Activated T-helper 17 cell treated with anti-CD3 and anti-CD28 coated beads, Interleukin-2, amount 50 U/mL, for 72 hours (primary cell): ENCODE results near the gene ACTMAP. TPM values are rescaled to one million over a fixed set of nuclear protein-coding genes. Genes with fewer than 3 reads are reported as not detected.
A peak's percentile ranks its signal among the peaks of the same experiment; 100 is the strongest.
"Not testable (repeated sequence)": the region's sequence is repeated elsewhere in the genome, so short reads cannot be mapped to it uniquely, and the experiment has no call there.

Experiments used
- ATAC-seq: fragments of 150-1000 bp; cut with Tn5 transposase; replicated peaks from 2 replicates; pipeline ENCODE4 v1.10.0; 2021; ENCODE audit warnings: mild to moderate bottlenecking, moderate library complexity
- H3K27ac Mint-ChIP-seq: one replicate; pipeline ENCODE4 v1.8.0; 2022; ENCODE audit warnings: mixed read lengths
- H3K27me3 Mint-ChIP-seq: one replicate; pipeline ENCODE4 v1.8.0; 2022; ENCODE audit warnings: mixed read lengths
- H3K36me3 Mint-ChIP-seq: one replicate; pipeline ENCODE4 v1.8.0; 2022; ENCODE audit warnings: low read depth, mild to moderate bottlenecking, mixed read lengths
- H3K4me1 Mint-ChIP-seq: one replicate; pipeline ENCODE4 v1.8.0; 2022; ENCODE audit warnings: mixed read lengths
- H3K4me3 Mint-ChIP-seq: one replicate; pipeline ENCODE4 v1.8.0; 2022; ENCODE audit warnings: mild to moderate bottlenecking, mixed read lengths
- H3K9me3 Mint-ChIP-seq: one replicate; pipeline ENCODE4 v1.8.0; 2022; ENCODE audit warnings: mixed read lengths
- total RNA-seq, 2 donors: library from RNA; stranded (reverse); gene quantifications; one replicate each; pipeline ENCODE4 v1.2.3, GENCODE V29; 2022

Gene ACTMAP
- total RNA-seq, 2 donors from 2014 or later, result 13.0 to 16.6 TPM

DNA sequence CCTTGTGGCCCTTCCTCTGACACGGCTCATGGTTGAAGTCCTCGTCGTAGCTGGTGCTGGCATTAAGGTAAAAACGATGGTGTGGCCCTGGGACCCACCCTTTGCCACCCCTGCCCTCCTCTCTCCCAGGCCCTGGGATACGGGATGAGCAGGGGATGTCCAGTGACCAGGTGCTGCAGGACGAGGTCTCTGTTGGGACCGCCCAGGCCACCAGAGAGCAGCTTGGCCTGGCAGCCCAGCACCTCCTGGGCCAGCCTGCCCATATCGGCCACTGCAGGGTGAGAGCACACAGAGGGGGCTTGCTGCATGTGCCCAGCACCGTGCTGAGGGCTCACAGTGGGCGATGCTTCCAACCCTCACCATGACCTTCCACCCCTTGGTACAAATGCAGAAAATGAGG, 6.4 kb downstream of the ACTMAP start:
- no peak for ATAC-seq
- H3K27ac Mint-ChIP-seq, result peak overlapping the region; percentile 38
- no peaks in the 10 kb centered on the region for H3K27me3 Mint-ChIP-seq
- H3K36me3 Mint-ChIP-seq, result peaks cover 8% of the 10 kb centered on the region
- H3K9me3 Mint-ChIP-seq, result no peaks in the 10 kb centered on the region
- no peaks in the 10 kb centered on the region for H3K4me1 Mint-ChIP-seq
- H3K4me3 Mint-ChIP-seq, result no peak overlapping the region

DNA sequence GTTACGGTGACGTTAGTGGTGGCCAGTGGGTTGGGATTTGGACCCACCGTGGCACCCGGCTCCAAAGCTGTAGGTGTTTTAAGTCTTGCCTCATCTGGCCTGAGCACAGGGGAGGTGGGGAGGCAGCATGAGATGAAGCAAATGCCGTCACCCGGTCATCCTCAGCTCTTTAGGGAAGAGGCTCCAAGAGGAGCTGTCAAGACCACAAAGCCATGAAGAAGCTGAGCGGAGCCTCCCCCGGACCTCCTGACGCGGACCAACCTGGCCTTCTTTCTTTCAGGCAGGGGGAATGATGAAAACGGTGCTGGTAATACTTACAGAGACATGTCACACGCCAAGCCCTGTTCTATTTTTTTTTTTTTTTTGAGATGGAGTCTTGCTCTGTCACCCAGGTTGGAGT, 7.4 kb downstream of the ACTMAP start:
- Mint-ChIP-seq H3K4me3 (no peak overlapping the region), H3K27ac (no peak overlapping the region), H3K9me3 (no peaks in the 10 kb centered on the region), H3K36me3 (peaks cover 14% of the 10 kb centered on the region), H3K27me3 (no peaks in the 10 kb centered on the region), H3K4me1 (no peaks in the 10 kb centered on the region)
- ATAC-seq, result no peak

DNA sequence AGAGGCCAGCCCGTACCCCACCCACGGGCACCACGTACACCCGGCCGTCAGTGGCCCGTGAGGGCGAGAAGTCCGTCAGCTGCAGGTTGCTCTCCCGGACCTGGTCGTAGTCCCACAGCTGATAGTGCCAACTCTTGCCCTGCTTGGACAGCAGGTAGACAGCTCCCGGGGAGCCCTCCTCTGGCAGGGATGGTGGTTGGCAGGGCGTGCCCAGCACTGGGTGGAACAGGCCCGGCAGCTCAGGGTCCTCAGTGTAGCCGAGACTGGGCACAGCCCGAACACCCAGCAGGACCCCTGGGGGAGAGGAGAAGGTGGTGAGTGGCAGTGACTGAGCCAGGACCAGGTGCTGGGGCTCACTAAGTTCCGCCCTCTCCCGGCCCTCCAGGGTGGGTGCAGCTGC, 7.8 kb downstream of the ACTMAP start:
- Mint-ChIP-seq H3K4me3 (no peak overlapping the region), H3K9me3 (no peaks in the 10 kb centered on the region), H3K4me1 (no peaks in the 10 kb centered on the region), H3K36me3 (peaks cover 18% of the 10 kb centered on the region), H3K27me3 (no peaks in the 10 kb centered on the region), H3K27ac (no peak overlapping the region)
- ATAC-seq, result no peak

DNA sequence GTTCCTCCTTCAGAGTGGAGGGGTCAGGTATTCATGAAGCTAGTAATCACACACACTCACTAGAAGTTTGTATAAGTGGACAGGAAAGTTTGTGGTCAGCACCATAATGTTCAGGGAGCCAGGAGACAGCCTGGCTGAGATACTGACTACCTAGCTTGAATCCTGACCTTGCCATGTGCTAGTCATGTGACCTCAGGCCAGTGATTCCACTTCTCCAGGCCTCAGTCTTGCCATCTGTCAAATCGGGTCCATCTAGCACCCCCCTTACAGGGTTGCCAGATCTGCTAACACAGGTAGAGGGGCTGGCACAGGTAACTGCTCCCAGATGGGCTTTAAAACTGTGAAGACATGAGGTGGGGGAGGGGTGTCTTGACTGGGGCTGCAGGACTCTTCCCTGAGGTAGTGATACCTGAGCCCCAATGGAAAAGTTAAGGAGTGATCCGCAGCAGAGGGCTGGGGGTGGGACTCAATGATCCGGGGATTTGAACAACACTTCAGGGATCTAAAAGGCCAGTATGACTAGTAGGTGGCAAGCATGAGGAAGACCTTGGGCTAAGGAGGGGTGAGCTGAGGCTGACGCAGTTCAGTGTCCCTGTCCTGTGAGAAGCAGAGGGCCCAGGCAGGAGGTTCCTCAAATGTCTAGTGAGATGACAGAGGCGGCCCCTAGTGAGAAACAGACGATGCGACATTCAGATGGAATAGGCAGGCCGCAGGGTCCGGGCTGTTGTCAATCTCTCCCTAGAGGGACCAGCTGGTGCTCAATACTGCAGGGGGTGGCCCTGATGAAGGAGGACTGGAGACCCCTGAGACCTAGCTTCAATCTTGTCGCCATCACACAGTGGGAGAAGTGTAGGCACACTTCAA, 8.5 kb downstream of the ACTMAP start:
- Mint-ChIP-seq H3K9me3 (no peaks in the 10 kb centered on the region), H3K36me3 (peaks cover 23% of the 10 kb centered on the region), H3K4me3 (no peak overlapping the region), H3K27ac (no peak overlapping the region), H3K27me3 (no peaks in the 10 kb centered on the region), H3K4me1 (no peaks in the 10 kb centered on the region)
- no peak for ATAC-seq

DNA sequence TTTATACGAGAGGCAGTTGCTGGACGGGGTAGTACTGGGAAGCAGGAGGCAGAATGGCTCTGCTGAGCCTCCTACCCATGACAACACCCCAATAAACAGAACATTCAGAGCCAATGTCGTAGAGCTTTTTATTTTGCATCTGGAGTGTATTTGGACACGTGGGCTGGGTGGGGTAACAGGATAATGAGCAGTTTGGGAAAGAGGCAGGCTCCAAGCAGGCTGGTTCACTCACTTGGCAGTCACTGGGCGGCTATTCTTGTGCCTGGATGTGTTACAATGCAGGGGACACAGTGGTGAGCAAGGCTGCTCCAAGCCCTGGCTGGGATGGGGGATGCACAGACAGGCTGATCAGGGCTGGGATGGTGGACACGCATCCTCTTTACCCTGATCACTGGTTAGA, 9.5 kb downstream of the ACTMAP start:
- H3K4me3 Mint-ChIP-seq, result no peak overlapping the region
- H3K36me3 Mint-ChIP-seq, result peaks cover 30% of the 10 kb centered on the region
- H3K9me3 Mint-ChIP-seq, result no peaks in the 10 kb centered on the region
- H3K4me1 Mint-ChIP-seq, result no peaks in the 10 kb centered on the region
- H3K27ac Mint-ChIP-seq, result no peak overlapping the region
- H3K27me3 Mint-ChIP-seq, result no peaks in the 10 kb centered on the region
- no peak for ATAC-seq

DNA sequence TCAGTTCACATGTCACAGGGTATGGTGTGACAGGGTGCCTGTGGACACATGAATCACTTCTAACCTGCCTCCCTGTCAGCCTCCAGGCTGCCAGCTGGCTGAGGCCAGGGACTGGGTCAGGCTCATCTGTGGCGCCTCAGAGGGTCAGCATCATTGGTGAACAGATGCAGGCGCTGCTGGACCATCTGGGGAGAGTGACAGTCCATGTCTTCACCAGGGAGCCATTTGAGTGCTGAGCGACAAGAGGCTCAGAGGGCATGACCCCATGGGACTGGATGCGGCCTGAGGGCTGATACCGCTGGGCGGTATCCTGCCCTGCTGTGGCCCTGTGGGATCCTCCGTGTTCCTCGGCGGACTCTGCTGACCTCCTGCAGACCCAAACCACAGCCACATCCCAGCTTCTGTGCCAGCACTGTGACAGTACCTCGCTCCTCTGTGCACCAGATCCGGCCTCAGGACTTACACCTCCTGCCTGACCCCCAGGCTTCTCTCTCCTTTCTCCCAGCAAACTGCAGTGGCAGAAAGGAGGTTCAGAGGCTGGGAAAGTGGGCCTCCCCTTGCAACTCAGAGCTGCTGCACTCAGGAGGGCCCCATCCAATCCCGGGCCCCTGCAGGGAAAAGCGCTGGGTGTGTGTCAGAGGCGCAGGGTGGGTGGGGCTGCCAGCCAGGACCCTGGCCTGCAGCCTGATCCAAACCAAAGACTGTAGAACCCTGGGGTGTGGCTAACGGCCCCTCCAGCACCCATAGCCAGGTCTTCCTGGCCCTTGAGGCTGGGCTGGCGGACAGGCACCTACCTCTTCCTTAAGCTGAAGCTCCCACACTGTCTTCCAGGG, 10.2 kb downstream of the ACTMAP start:
- no peak for ATAC-seq
- Mint-ChIP-seq H3K4me3 (no peak overlapping the region), H3K9me3 (no peaks in the 10 kb centered on the region), H3K36me3 (peaks cover 36% of the 10 kb centered on the region), H3K4me1 (no peaks in the 10 kb centered on the region), H3K27ac (no peak overlapping the region), H3K27me3 (no peaks in the 10 kb centered on the region)

DNA sequence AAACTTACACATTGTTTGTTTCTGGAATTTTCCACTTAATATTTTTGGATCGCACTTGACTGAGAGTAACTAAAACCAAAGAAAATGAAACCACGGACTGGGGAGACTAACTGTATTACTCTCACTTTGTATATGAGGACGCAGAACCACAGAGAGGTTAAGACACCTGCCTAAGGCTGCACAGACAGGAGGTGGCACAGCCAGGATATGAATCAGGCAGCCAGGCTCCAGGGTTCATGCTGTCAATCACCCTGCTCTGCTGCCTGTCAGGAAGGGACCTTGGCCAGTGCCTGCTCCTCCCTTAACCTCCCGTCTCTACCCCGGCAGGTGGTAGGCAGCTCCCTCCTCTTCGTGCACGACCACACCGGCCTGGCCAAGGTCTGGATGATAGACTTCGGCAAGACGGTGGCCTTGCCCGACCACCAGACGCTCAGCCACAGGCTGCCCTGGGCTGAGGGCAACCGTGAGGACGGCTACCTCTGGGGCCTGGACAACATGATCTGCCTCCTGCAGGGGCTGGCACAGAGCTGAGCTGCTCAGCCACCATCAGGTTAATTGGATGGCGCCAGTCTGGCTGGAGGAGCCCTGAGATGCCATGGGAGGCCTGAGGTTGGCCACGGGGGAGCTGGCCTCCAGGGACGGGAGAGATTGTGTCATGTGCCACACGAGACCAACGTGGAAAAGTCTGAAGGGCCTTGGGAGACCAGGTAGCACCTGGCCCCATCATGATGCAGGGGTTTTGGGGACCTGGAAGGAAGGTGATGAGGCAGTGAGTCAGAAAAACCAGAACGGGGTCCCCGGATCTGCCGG, 11.0 kb downstream of the ACTMAP start:
- Mint-ChIP-seq H3K9me3 (no peaks in the 10 kb centered on the region), H3K4me3 (no peak overlapping the region), H3K27me3 (no peaks in the 10 kb centered on the region), H3K36me3 (peaks cover 45% of the 10 kb centered on the region), H3K4me1 (no peaks in the 10 kb centered on the region), H3K27ac (no peak overlapping the region)
- ATAC-seq, result peak; percentile 85

DNA sequence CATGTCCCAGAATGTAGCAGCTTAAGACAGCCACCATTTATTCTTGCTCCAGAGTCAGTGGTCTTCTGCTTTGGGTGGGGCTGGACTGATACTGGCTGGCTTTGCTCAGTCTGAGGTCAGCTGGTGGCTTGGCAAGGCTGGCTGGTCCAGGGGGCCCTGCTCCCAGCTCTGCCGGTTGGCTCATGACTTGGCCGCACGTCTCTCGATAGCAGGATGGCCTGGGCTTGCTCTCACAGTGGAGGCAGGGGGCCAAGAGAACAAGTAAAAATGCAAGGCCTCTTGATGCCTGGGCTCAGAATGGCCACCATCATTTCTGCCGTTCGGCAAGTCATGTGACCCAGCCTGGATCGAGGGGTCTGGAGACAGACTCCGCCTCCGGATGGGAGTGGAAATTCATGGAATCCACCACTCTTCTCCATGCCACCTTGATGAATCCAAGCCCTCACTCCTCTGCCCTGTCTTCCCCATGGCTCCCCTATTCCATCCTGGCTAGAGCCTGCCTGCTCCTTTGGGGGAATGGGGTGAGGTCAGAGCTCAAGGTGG, 13.1 kb downstream of the ACTMAP start:
- ATAC-seq, result no peak
- Mint-ChIP-seq H3K27ac (no peak overlapping the region), H3K9me3 (no peaks in the 10 kb centered on the region), H3K4me1 (no peaks in the 10 kb centered on the region), H3K36me3 (peaks cover 66% of the 10 kb centered on the region), H3K4me3 (no peak overlapping the region), H3K27me3 (no peaks in the 10 kb centered on the region)

DNA sequence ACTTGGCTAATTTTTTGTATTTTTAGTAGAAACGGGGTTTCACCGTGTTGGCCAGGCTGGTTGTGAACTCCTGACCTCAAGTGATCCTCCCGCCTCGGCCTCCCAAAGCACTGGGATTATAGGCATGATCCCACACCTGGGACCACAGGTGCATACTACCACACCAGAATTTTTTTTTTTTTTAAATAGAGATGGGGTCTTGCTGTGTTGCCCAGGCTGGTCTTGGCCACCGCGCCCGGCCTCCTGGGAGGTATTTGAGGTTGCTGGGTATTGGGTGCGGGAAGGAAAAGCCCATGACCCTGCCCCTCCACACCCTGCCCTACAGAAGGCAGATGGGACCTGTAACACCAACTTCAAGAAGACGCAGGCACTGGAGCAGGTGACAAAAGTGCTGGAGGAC, 13.6 kb downstream of the ACTMAP start:
- no peak for ATAC-seq
- peaks cover 71% of the 10 kb centered on the region for H3K36me3 Mint-ChIP-seq
- H3K27ac Mint-ChIP-seq, result no peak overlapping the region
- H3K4me3 Mint-ChIP-seq, result no peak overlapping the region
- no peaks in the 10 kb centered on the region for H3K4me1 Mint-ChIP-seq
- no peaks in the 10 kb centered on the region for H3K9me3 Mint-ChIP-seq
- no peaks in the 10 kb centered on the region for H3K27me3 Mint-ChIP-seq

DNA sequence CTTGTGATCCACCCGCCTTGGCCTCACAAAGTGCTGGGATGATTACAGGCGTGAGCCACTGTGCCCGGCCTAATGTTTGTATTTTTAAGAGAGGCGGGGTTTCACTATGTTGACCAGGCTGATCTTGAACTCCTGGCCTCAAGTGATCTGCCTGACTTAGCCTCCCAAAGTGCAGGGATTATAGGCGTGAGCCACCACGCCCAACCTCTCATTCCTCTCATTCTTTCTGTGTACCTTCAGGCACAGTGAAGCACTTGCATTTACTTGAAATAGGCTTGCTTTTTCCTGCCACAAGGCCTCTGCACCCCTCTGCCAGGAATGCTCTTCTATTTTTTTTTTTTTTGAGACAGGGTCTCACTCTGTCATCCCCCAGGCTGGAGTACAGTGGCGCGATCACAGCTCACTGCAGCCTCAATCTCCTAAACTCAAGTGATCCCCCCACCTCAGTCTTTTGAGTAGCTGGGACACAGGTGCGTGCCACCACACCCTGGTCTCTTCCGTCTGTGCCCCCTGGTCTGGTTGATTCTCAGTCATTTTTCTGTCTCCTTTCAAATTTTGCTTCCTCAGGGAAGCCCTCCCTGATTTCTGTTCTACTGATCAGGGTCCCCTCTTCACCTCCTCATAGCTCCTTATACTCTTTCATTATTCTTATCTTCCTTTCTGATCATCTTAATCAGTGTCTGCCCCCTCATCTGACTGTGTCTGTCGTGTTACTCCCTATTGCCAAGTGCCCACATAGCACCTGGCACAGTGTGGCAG, 15.1 kb downstream of the ACTMAP start:
- Mint-ChIP-seq H3K36me3 (peaks cover 85% of the 10 kb centered on the region), H3K4me3 (no peak overlapping the region), H3K27me3 (no peaks in the 10 kb centered on the region), H3K9me3 (no peaks in the 10 kb centered on the region), H3K4me1 (no peaks in the 10 kb centered on the region), H3K27ac (no peak overlapping the region)
- ATAC-seq, result no peak

DNA sequence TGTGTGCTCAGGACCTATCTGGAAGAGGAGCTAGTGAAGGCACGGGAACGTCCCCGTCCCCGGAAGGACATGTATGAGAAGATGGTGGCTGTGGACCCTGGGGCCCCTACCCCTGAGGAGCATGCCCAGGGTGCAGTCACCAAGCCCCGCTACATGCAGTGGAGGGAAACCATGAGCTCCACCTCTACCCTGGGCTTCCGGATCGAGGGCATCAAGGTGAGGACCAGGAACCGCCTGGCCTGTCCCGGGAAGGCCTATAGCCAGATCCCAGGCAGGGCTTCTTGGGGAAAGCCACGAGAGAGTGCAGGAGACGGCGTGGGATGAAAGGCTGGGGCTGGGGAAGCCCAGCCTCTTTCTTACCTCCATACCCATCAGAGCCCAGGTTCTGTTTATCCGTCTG, 17.1 kb downstream of the ACTMAP start:
- no peak overlapping the region for H3K27ac Mint-ChIP-seq
- ATAC-seq, result no peak

DNA sequence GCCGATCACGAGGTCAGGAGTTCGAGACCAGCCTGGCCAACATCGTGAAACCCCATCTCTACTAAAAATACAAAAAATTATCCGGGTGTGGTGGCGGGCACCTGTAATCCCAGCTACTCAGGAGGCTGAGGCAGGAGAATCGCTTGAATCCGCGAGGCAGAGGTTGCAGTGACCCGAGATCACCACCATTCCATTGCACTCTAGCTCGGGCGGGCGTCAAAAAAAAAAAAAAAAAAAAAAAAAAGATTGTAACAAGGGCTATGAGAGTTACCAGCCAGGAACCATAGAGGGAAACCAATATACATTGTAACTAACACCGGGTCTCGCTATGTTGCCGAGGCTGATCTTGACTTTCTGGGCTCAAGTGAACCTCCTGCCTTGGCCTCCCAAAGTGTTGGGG, 18.0 kb downstream of the ACTMAP start:
- not testable (repeated sequence) for H3K27me3 Mint-ChIP-seq, H3K27ac Mint-ChIP-seq, H3K4me1 Mint-ChIP-seq, ATAC-seq, H3K9me3 Mint-ChIP-seq, H3K4me3 Mint-ChIP-seq
- H3K36me3 Mint-ChIP-seq, result peaks cover 93% of the 10 kb centered on the region

More for the DNA sequence above, 17.1 kb downstream of the ACTMAP start:
- Mint-ChIP-seq H3K4me3 (no peak overlapping the region), H3K36me3 (peaks cover 91% of the 10 kb centered on the region), H3K4me1 (no peaks in the 10 kb centered on the region), H3K27me3 (no peaks in the 10 kb centered on the region), H3K9me3 (no peaks in the 10 kb centered on the region)

DNA sequence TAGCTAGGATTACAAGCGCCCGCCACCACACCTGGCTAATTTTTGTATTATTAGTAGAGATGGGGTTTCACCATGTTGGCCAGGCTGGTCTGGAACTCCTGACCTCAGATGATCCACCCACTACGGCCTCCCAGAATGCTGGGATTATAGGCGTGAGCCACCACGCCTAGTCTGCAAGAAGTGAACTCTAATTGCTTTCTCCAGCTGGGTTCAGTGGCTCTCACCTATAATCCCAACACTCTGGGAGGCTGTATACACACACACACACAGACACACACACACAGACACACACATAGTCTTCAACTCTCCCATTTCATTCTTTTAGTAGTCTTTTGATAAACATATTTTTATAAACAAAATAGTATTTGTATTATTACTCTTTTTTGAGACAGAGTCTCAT, 20.2 kb downstream of the ACTMAP start:
- not testable (repeated sequence) for H3K27me3 Mint-ChIP-seq, H3K4me3 Mint-ChIP-seq, H3K27ac Mint-ChIP-seq, H3K9me3 Mint-ChIP-seq, ATAC-seq, H3K4me1 Mint-ChIP-seq
- H3K36me3 Mint-ChIP-seq, result peaks cover 96% of the 10 kb centered on the region

DNA sequence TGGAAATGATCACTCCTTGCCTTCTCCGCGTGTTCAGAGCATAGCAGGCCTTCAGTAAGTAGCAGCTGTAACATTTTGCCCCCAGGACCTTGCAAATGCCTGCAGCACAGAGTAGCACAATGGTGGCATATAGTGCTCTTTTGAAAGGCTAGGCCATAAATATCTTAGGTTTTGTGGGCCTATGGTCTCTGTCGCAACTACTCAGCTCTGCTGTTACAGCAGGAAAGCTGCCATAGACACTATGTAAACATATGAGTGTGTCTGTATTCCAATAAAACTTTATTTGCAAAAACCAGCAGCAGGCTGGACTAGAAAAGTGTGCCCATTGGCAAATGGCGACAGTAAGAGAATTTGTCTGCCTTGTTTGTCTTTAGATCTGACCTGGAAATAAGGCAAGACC, 24.0 kb downstream of the ACTMAP start:
- Mint-ChIP-seq H3K9me3 (no peaks in the 10 kb centered on the region), H3K36me3 (peaks cover 92% of the 10 kb centered on the region), H3K27me3 (no peaks in the 10 kb centered on the region), H3K4me3 (no peak overlapping the region), H3K27ac (no peak overlapping the region), H3K4me1 (peaks cover 21% of the 10 kb centered on the region)
- ATAC-seq, result no peak
